NB4 (cell line): ENCODE measurements around the gene RAB11FIP3.

Experiments used
- CTCF ChIP-seq: IDR thresholded peaks from one replicate; pipeline ENCODE4 v1.5.1; 2012; ENCODE audit warnings: low read depth, low read length
- MAX ChIP-seq: IDR thresholded peaks from 2 replicates; pipeline ENCODE4 v1.6.1; 2011; ENCODE audit warnings: low read depth, low read length
- MYC ChIP-seq: IDR thresholded peaks from 2 replicates; pipeline ENCODE4 v1.6.1; 2011; ENCODE audit warnings: low read depth, low read length
- POLR2A ChIP-seq: IDR thresholded peaks from 2 replicates; pipeline ENCODE4 v1.6.1; 2011; ENCODE audit warnings: mild to moderate bottlenecking; ENCODE audit not compliant: insufficient read length; ENCODE audit errors: extremely low read depth

- TF ChIP-seq CTCF (no peak), POLR2A (no peak), MAX (no peak), MYC (no peak)
Measured at GRCh38 chr16:537415-538335, 112.2 kb downstream of the RAB11FIP3 start.
